IMR-90 (cell line): ENCODE measurements around the gene TUBG2. TPM values are rescaled to one million over a fixed set of nuclear protein-coding genes. Genes with fewer than 3 reads are reported as not detected.

ENCODE experiments used
- ATAC-seq: fragments of 200-7000 bp; cut with Tn5 transposase; 2 replicates; pipeline ENCODE4 v1.9.1; 2020; ENCODE audit warnings: low read depth, mild to moderate bottlenecking, moderate library complexity
- BruUV-seq: library from RNA; stranded (reverse); fragments of 400-500 nt; replicated peaks from 2 replicates; lab custom pipeline; 2021; lab: Mats Ljungman, UMichigan
- CTCF ChIA-PET: fragments of 300-600 bp; formaldehyde crosslinking; extraction: SDS; loops from one replicate; lab custom pipeline; 2021; ENCODE audit warnings: antibody characterized with exemption; lab: Yijun Ruan, JAX
- POLR2A ChIA-PET: fragments of 300-600 bp; sonication (Branson Sonifier 250); formaldehyde crosslinking; loops from one replicate; lab custom pipeline; 2022; ENCODE audit warnings: antibody characterized with exemption; ENCODE audit not compliant: unreplicated experiment; lab: Charles Lee
- DNase-seq: peaks from one replicate; pipeline ENCODE4 v3.0.0; 2013
- H2AFZ ChIP-seq: replicated peaks from 2 replicates; pipeline ENCODE3; 2013; ENCODE audit warnings: low read length, mild to moderate bottlenecking; ENCODE audit not compliant: poor library complexity
- H2AK5ac ChIP-seq: 2 replicates; pipeline ENCODE4 v1.6.1; 2013; ENCODE audit warnings: low read depth, low read length, inconsistent platforms
- H2AK9ac ChIP-seq: replicated peaks from 2 replicates; pipeline ENCODE3; 2013; ENCODE audit warnings: mild to moderate bottlenecking, low read depth, low read length, moderate library complexity; ENCODE audit not compliant: poor library complexity
- H2BK120ac ChIP-seq: 2 replicates; pipeline ENCODE4 v1.6.1; 2013; ENCODE audit warnings: low read depth, low read length, inconsistent platforms
- H2BK15ac ChIP-seq: 3 replicates; pipeline ENCODE4 v1.6.1; 2013; ENCODE audit warnings: low read depth, low read length, inconsistent platforms
- H2BK20ac ChIP-seq: 2 replicates; pipeline ENCODE4 v1.6.1; 2013; ENCODE audit warnings: low read depth, mild to moderate bottlenecking, inconsistent platforms, low read length, moderate library complexity
- H2BK5ac ChIP-seq: 2 replicates; pipeline ENCODE4 v1.6.1; 2013; ENCODE audit warnings: mild to moderate bottlenecking, low read depth, low read length, inconsistent platforms; ENCODE audit not compliant: poor library complexity, severe bottlenecking
- H3K14ac ChIP-seq: replicated peaks from 2 replicates; pipeline ENCODE4 v1.6.1; 2013; ENCODE audit warnings: low read depth, low read length, inconsistent platforms
- H3K18ac ChIP-seq: 2 replicates; pipeline ENCODE4 v1.6.1; 2013; ENCODE audit warnings: low read depth, low read length, control low read depth
- H3K23ac ChIP-seq: 2 replicates; pipeline ENCODE4 v1.6.1; 2013; ENCODE audit warnings: low read depth, low read length, inconsistent platforms
- H3K27ac ChIP-seq: 2 replicates; pipeline ENCODE4 v1.5.1; 2013; ENCODE audit warnings: mild to moderate bottlenecking, control low read depth, low read length; ENCODE audit not compliant: insufficient read depth
- H3K27me3 ChIP-seq: 2 replicates; pipeline ENCODE4 v1.6.1; 2013; ENCODE audit warnings: low read length; ENCODE audit not compliant: control insufficient read depth, insufficient read depth
- H3K36me3 ChIP-seq: 2 replicates; pipeline ENCODE4 v1.6.1; 2013; ENCODE audit warnings: low read length, mixed read lengths; ENCODE audit not compliant: control insufficient read depth, insufficient read depth
- H3K4ac ChIP-seq: 2 replicates; pipeline ENCODE4 v1.6.1; 2013; ENCODE audit warnings: low read depth, low read length, inconsistent platforms
- H3K4me1 ChIP-seq: 2 replicates; pipeline ENCODE4 v1.6.1; 2013; ENCODE audit warnings: low read length, mixed read lengths; ENCODE audit not compliant: control insufficient read depth, insufficient read depth
- H3K4me2 ChIP-seq: 2 replicates; pipeline ENCODE4 v1.6.1; 2013; ENCODE audit warnings: low read depth, mild to moderate bottlenecking, control low read depth, low read length, moderate library complexity
- H3K4me3 ChIP-seq: 2 replicates; pipeline ENCODE4 v1.5.1; 2013; ENCODE audit warnings: low read depth, mild to moderate bottlenecking, control low read depth, low read length, moderate library complexity; ENCODE audit not compliant: insufficient read depth
- H3K56ac ChIP-seq: 2 replicates; pipeline ENCODE4 v1.6.1; 2013; ENCODE audit warnings: low read length, inconsistent platforms; ENCODE audit not compliant: insufficient read depth; ENCODE audit errors: extremely low read depth
- H3K79me1 ChIP-seq, 2 experiments: 2 replicates each; pipeline ENCODE4 v1.6.1; 2013; ENCODE audit warnings: low read length in 2 of 2, inconsistent platforms in 1 of 2, low read depth in 1 of 2
- H3K9ac ChIP-seq: 2 replicates; pipeline ENCODE4 v1.6.1; 2013; ENCODE audit warnings: low read depth, low read length, control low read depth
- H3K9me1 ChIP-seq: 2 replicates; pipeline ENCODE4 v1.6.1; 2013; ENCODE audit warnings: low read length, inconsistent platforms; ENCODE audit not compliant: insufficient read depth
- H3K9me3 ChIP-seq: 2 replicates; pipeline ENCODE4 v1.6.1; 2013; ENCODE audit warnings: low read length; ENCODE audit not compliant: control insufficient read depth, insufficient read depth
- H4K20me1 ChIP-seq: 2 replicates; pipeline ENCODE4 v1.6.1; 2013; ENCODE audit warnings: low read length, inconsistent platforms; ENCODE audit not compliant: insufficient read depth
- H4K5ac ChIP-seq: 2 replicates; pipeline ENCODE4 v1.6.1; 2013; ENCODE audit warnings: mild to moderate bottlenecking, low read depth, low read length, control low read depth
- H4K8ac ChIP-seq, 2 experiments: 2 replicates each; pipeline ENCODE4 v1.6.1; 2013; ENCODE audit warnings: low read depth in 2 of 2, low read length in 2 of 2, control low read depth in 1 of 2, inconsistent platforms in 1 of 2
- H4K91ac ChIP-seq: 2 replicates; pipeline ENCODE4 v1.6.1; 2013; ENCODE audit warnings: low read depth, low read length, inconsistent platforms; ENCODE audit not compliant: insufficient read depth
- BHLHE40 ChIP-seq: fragments of 150-350 bp; IDR thresholded peaks from 2 replicates; pipeline ENCODE4 v1.6.1; 2016; ENCODE audit warnings: mild to moderate bottlenecking, low read depth, low read length
- CEBPB ChIP-seq: IDR thresholded peaks from 2 replicates; pipeline ENCODE4 v1.6.1; 2012; ENCODE audit warnings: low read depth, low read length, improper control_type of control experiment
- CHD1 ChIP-seq: IDR thresholded peaks from 2 replicates; pipeline ENCODE4 v1.6.1; 2012; ENCODE audit warnings: low read depth, low read length, improper control_type of control experiment
- FOS ChIP-seq: fragments of 150-350 bp; IDR thresholded peaks from 2 replicates; pipeline ENCODE4 v1.6.1; 2016; ENCODE audit warnings: low read depth, low read length
- MAFK ChIP-seq: IDR thresholded peaks from 2 replicates; pipeline ENCODE4 v1.6.1; 2012; ENCODE audit warnings: low read depth, low read length, improper control_type of control experiment
- MAZ ChIP-seq: IDR thresholded peaks from 2 replicates; pipeline ENCODE4 v1.6.1; 2012; ENCODE audit warnings: low read depth, mild to moderate bottlenecking, low read length, improper control_type of control experiment, moderate library complexity, borderline replicate concordance
- MXI1 ChIP-seq: IDR thresholded peaks from 2 replicates; pipeline ENCODE4 v1.6.1; 2012; ENCODE audit warnings: low read depth, mild to moderate bottlenecking, low read length, moderate library complexity, borderline replicate concordance
- NFE2L2 ChIP-seq: fragments of 150-350 bp; IDR thresholded peaks from 2 replicates; pipeline ENCODE4 v1.6.1; 2016; ENCODE audit warnings: low read depth, mild to moderate bottlenecking, low read length
- POLR2A ChIP-seq: IDR thresholded peaks from 2 replicates; pipeline ENCODE4 v1.6.1; 2012; ENCODE audit warnings: mild to moderate bottlenecking, low read depth, low read length
- RAD21 ChIP-seq: IDR thresholded peaks from 2 replicates; pipeline ENCODE4 v1.6.1; 2012; ENCODE audit warnings: low read length, improper control_type of control experiment
- RCOR1 ChIP-seq: IDR thresholded peaks from 2 replicates; pipeline ENCODE4 v1.6.1; 2012; ENCODE audit warnings: mild to moderate bottlenecking, low read length, improper control_type of control experiment; ENCODE audit not compliant: insufficient replicate concordance
- RFX5 ChIP-seq: IDR thresholded peaks from 2 replicates; pipeline ENCODE4 v1.8.0; 2012; ENCODE audit warnings: low read depth, mild to moderate bottlenecking, low read length, moderate library complexity
- SMC3 ChIP-seq: fragments of 150-350 bp; IDR thresholded peaks from 2 replicates; pipeline ENCODE4 v1.6.1; 2016; ENCODE audit warnings: low read depth, mild to moderate bottlenecking, antibody characterized with exemption, low read length, moderate library complexity
- WGBS, 2 experiments: methylation state at CpG; one replicate each; pipeline versions ENCODE4 v1.1.5 to v1.1.7; 2013; ENCODE audit warnings: missing lambda C conversion rate in 2 of 2; ENCODE audit not compliant: insufficient read length in 1 of 2; ENCODE audit errors: extremely low coverage in 2 of 2; 5-methylcytosine and 5-hydroxymethylcytosine counted together
- dilution Hi-C: fragments of 300-500 bp; cut with HindIII; formaldehyde crosslinking; loops from one replicate; pipeline ENCODE4 v1.14.3; 2018; ENCODE audit warnings: low sequenced_read_pairs; ENCODE audit not compliant: unreplicated experiment
- in situ Hi-C: fragments of 300-500 bp; cut with MboI; formaldehyde crosslinking; loops from 3 replicates; pipeline ENCODE4 v1.14.3; 2019; ENCODE audit warnings: low sequenced_read_pairs, inconsistent platforms, mixed read lengths
- intact Hi-C: fragments of 100-400 bp; cut with micrococcal nuclease; formaldehyde crosslinking; loops from 2 replicates; pipeline ENCODE4 v1.10.0; 2022
- polyA plus RNA-seq, 3 experiments: library from polyadenylated mRNA; depleted of rRNA; stranded (reverse); fragments of >200 nt; gene quantifications; 2 replicates each; pipeline ENCODE4 v1.2.3, GENCODE V29; 2012; ENCODE audit warnings: low replicate concordance in 1 of 3
- total RNA-seq: library from RNA; depleted of rRNA; stranded (reverse); fragments of >200 nt; gene quantifications from 2 replicates; pipeline ENCODE4 v1.2.3, GENCODE V29; 2012
- TF ChIP-seq, protein P1 (sequence below): conservative IDR thresholded peaks from 2 replicates; pipeline ENCODE4 v1.5.1; 2012; ENCODE audit warnings: mild to moderate bottlenecking, low read depth, low read length, improper control_type of control experiment
- TF ChIP-seq, protein P2 (sequence below): fragments of 150-350 bp; IDR thresholded peaks from 2 replicates; pipeline ENCODE4 v1.6.1; 2016; ENCODE audit warnings: low read depth, mild to moderate bottlenecking, low read length, moderate library complexity, borderline replicate concordance
- TF ChIP-seq, protein P3 (sequence below): fragments of 150-350 bp; IDR thresholded peaks from 2 replicates; pipeline ENCODE4 v1.6.1; 2017; ENCODE audit warnings: mild to moderate bottlenecking, antibody characterized with exemption, low read length, low read depth

The TUBG2 gene
- total and polyA plus RNA-seq, 2 of the 4 experiments (the other 2 are of a cell fraction), result 3.6 to 24.6 TPM

DNA sequence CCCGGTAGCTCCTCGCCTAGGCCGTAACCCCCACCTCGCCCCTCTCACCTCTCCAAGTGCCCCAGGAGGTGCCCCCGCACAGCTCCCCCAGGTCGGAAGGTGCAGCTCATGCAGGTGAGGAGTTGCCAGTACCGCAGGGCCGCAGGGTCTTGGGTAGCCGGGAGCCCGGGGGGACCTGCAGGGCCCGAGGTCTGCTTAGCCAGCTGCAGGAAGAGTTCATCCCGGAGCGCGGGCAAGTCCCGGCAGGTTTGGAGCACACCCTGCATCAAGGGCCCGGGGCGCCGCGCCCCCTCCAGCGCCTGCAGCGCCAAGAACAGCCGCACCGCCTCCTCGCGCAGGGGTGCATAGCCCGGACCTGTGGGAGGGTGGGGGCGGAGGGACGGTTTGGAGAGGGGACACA lies 13.0 kb downstream of the TUBG2 start:
- H3K56ac ChIP-seq, result no peak overlapping the region
- H2BK5ac ChIP-seq, result no peak overlapping the region
- CTCF ChIA-PET, result no interaction called here
- DNase-seq, result no peak
- no peak overlapping the region for H2AK5ac ChIP-seq
- no peak overlapping the region for H3K27ac ChIP-seq
- H3K79me1 ChIP-seq, result peaks cover 14 to 64% of the 10 kb centered on the region in 2 experiments; a peak in 3 of 4 replicates
- H3K9me3 ChIP-seq, result no peaks in the 10 kb centered on the region
- no peak overlapping the region for H4K91ac ChIP-seq
- no peak for ATAC-seq
- no peak overlapping the region for H2BK20ac ChIP-seq
- in situ Hi-C loops, result no loop called here
- H2BK120ac ChIP-seq, result no peak overlapping the region
- POLR2A ChIA-PET, result interaction anchor here (0.6 kb wide), 1 partner anchor 9 kb away, joined by 5 read pairs; no protein-coding TSS in a partner anchor
- H3K36me3 ChIP-seq, result peaks cover 53% of the 10 kb centered on the region
- no peaks in the 10 kb centered on the region for H3K27me3 ChIP-seq
- no peak overlapping the region for H3K4me2 ChIP-seq
- no TSS peak for BruUV-seq
- no peak overlapping the region for H4K5ac ChIP-seq
- H3K4me3 ChIP-seq, result no peak overlapping the region
- H3K4me1 ChIP-seq, result peaks cover 24% of the 10 kb centered on the region
- dilution Hi-C loops, result no loop called here
- H3K9ac ChIP-seq, result no peak overlapping the region
- H3K9me1 ChIP-seq, result peaks cover 6% of the 10 kb centered on the region
- no peak overlapping the region for H3K18ac ChIP-seq
- no peak overlapping the region for H3K23ac ChIP-seq
- H2AK9ac ChIP-seq, result no peak overlapping the region
- WGBS, 2 experiments, result 72% methylated on average over 9 of the region's 28 CpGs; no CpG with 5 or more reads in 1 of the 2 experiments
- no peak overlapping the region for H4K8ac ChIP-seq
- no peak overlapping the region for H3K4ac ChIP-seq
- peaks cover 46% of the 10 kb centered on the region for H4K20me1 ChIP-seq
- no peak for TF ChIP-seq RFX5
- no peak for TF ChIP-seq POLR2A
- TF ChIP-seq RAD21, result no peak
- no peak for TF ChIP-seq BHLHE40
- no peak for TF ChIP-seq MXI1
- TF ChIP-seq FOS, result no peak
- no peak for TF ChIP-seq SMC3
- TF ChIP-seq, protein P1, sequence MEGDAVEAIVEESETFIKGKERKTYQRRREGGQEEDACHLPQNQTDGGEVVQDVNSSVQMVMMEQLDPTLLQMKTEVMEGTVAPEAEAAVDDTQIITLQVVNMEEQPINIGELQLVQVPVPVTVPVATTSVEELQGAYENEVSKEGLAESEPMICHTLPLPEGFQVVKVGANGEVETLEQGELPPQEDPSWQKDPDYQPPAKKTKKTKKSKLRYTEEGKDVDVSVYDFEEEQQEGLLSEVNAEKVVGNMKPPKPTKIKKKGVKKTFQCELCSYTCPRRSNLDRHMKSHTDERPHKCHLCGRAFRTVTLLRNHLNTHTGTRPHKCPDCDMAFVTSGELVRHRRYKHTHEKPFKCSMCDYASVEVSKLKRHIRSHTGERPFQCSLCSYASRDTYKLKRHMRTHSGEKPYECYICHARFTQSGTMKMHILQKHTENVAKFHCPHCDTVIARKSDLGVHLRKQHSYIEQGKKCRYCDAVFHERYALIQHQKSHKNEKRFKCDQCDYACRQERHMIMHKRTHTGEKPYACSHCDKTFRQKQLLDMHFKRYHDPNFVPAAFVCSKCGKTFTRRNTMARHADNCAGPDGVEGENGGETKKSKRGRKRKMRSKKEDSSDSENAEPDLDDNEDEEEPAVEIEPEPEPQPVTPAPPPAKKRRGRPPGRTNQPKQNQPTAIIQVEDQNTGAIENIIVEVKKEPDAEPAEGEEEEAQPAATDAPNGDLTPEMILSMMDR, result no peak
- no peak for TF ChIP-seq CHD1
- no peak for TF ChIP-seq MAFK
- TF ChIP-seq MAZ, result no peak
- no peak for TF ChIP-seq RCOR1
- TF ChIP-seq, protein P2, sequence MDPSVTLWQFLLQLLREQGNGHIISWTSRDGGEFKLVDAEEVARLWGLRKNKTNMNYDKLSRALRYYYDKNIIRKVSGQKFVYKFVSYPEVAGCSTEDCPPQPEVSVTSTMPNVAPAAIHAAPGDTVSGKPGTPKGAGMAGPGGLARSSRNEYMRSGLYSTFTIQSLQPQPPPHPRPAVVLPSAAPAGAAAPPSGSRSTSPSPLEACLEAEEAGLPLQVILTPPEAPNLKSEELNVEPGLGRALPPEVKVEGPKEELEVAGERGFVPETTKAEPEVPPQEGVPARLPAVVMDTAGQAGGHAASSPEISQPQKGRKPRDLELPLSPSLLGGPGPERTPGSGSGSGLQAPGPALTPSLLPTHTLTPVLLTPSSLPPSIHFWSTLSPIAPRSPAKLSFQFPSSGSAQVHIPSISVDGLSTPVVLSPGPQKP, result no peak
- TF ChIP-seq, protein P3, sequence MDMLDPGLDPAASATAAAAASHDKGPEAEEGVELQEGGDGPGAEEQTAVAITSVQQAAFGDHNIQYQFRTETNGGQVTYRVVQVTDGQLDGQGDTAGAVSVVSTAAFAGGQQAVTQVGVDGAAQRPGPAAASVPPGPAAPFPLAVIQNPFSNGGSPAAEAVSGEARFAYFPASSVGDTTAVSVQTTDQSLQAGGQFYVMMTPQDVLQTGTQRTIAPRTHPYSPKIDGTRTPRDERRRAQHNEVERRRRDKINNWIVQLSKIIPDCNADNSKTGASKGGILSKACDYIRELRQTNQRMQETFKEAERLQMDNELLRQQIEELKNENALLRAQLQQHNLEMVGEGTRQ, result no peak
- no peak for TF ChIP-seq NFE2L2
- TF ChIP-seq CEBPB, result no peak
- no peak overlapping the region for H2BK15ac ChIP-seq
- H3K14ac ChIP-seq, result no peak overlapping the region
- H2AFZ ChIP-seq, result no peak overlapping the region
- intact Hi-C loops, result no loop called here
